SU-DHL-6 (cell line): ENCODE results near the gene MLXIPL.

Source experiments
- H2AFZ ChIP-seq: fragments of 200-600 bp; sonication (generic); 2 replicates; pipeline ENCODE4 v1.6.1; 2014; ENCODE audit warnings: low read depth, mild to moderate bottlenecking, moderate library complexity, mixed read lengths, antibody characterized with exemption, low read length; ENCODE audit not compliant: severe bottlenecking
- H3F3A ChIP-seq: fragments of 200-600 bp; shearing (Covaris generic); 2 replicates; pipeline ENCODE4 v1.6.0; 2016; ENCODE audit warnings: antibody characterized with exemption, mild to moderate bottlenecking; ENCODE audit not compliant: insufficient read depth
- H3K27ac ChIP-seq: fragments of 200-600 bp; sonication (generic); 2 replicates; pipeline ENCODE4 v1.5.1; 2016; ENCODE audit warnings: low read depth, mild to moderate bottlenecking, low read length, moderate library complexity, mixed read lengths
- H3K27me3 ChIP-seq: fragments of 200-600 bp; sonication (generic), shearing (Covaris generic); 2 replicates; pipeline ENCODE4 v1.6.0; 2014; ENCODE audit warnings: mild to moderate bottlenecking, low read length
- H3K36me3 ChIP-seq: fragments of 200-600 bp; sonication (generic); 2 replicates; pipeline ENCODE4 v1.6.1; 2014; ENCODE audit warnings: mild to moderate bottlenecking, low read length, mixed read lengths
- H3K4me2 ChIP-seq: fragments of 300-600, 200-600 bp; shearing (Covaris generic), sonication (generic); 2 replicates; pipeline ENCODE4 v1.6.0; 2014; ENCODE audit warnings: low read length, low read depth, mild to moderate bottlenecking; ENCODE audit not compliant: poor library complexity, severe bottlenecking
- H3K4me3 ChIP-seq: fragments of 200-600 bp; sonication (generic); 2 replicates; pipeline ENCODE4 v1.5.1; 2014; ENCODE audit warnings: antibody characterized with exemption, low read length, mild to moderate bottlenecking, mixed read lengths; ENCODE audit not compliant: insufficient read depth, poor library complexity, severe bottlenecking
- H3K79me2 ChIP-seq: fragments of 200-600 bp; sonication (generic); 2 replicates; pipeline ENCODE4 v1.6.1; 2014; ENCODE audit warnings: mild to moderate bottlenecking, low read length, moderate library complexity; ENCODE audit not compliant: insufficient read depth
- H3K9ac ChIP-seq: fragments of 200-600 bp; sonication (generic); 2 replicates; pipeline ENCODE4 v1.7.0; 2014; ENCODE audit warnings: mild to moderate bottlenecking, low read length
- H3K9me2 ChIP-seq: fragments of 200-600 bp; sonication (generic); replicated peaks from 2 replicates; pipeline ENCODE4 v1.6.1; 2014; ENCODE audit warnings: low read length; ENCODE audit not compliant: insufficient read depth
- H3K9me3 ChIP-seq: fragments of 200-600 bp; sonication (generic); 2 replicates; pipeline ENCODE4 v1.6.1; 2014; ENCODE audit warnings: low read length, mixed read lengths; ENCODE audit not compliant: insufficient read depth
- H4K20me1 ChIP-seq: fragments of 200-600 bp; sonication (generic); 2 replicates; pipeline ENCODE4 v1.6.1; 2014; ENCODE audit warnings: low read depth, mild to moderate bottlenecking, antibody characterized with exemption, low read length, moderate library complexity, mixed read lengths
- CTCF ChIP-seq: fragments of 200-600 bp; sonication (generic); IDR thresholded peaks from one replicate; pipeline ENCODE4 v1.5.1; 2017; ENCODE audit warnings: antibody characterized with exemption, mild to moderate bottlenecking, low read length, moderate library complexity; ENCODE audit not compliant: insufficient read depth, poor library complexity, severe bottlenecking
- EZH2phosphoT487 ChIP-seq: fragments of 200-600 bp; sonication (generic), shearing (Covaris generic); conservative IDR thresholded peaks from 2 replicates; pipeline ENCODE4 v1.6.1; 2018; ENCODE audit warnings: mild to moderate bottlenecking, antibody characterized with exemption, low read length, moderate library complexity, mixed read lengths

Gene MLXIPL

GRCh38 chr7:73602721-73603651 is 21.3 kb downstream of the MLXIPL start:
- Histone ChIP-seq H3K27me3 (no peaks in the 10 kb centered on the region), H3K36me3 (no peaks in the 10 kb centered on the region)

GRCh38 chr7:73599916-73600315 is 24.4 kb downstream of the MLXIPL start:
- TF ChIP-seq CTCF (no peak), EZH2phosphoT487 (no peak)
- H3K9me2 ChIP-seq: no peaks in the 10 kb centered on the region

More at GRCh38 chr7:73602721-73603651, 21.3 kb downstream of the MLXIPL start:
- no peak overlapping the region for H3K9ac ChIP-seq
- H4K20me1 ChIP-seq: no peaks in the 10 kb centered on the region
- H3F3A ChIP-seq: no peaks in the 10 kb centered on the region
- H2AFZ ChIP-seq: no peak overlapping the region
- H3K9me2 ChIP-seq: no peaks in the 10 kb centered on the region
- no peak overlapping the region for H3K27ac ChIP-seq
- no peaks in the 10 kb centered on the region for H3K79me2 ChIP-seq
- H3K9me3 ChIP-seq: no peaks in the 10 kb centered on the region
- no peak overlapping the region for H3K4me3 ChIP-seq
- H3K4me2 ChIP-seq: no peak overlapping the region
- TF ChIP-seq EZH2phosphoT487 (no peak), CTCF (no peak)

GRCh38 chr7:73599151-73599882 is 25.0 kb downstream of the MLXIPL start:
- H3K27me3 ChIP-seq: no peaks in the 10 kb centered on the region
- H3K79me2 ChIP-seq: no peaks in the 10 kb centered on the region
- H3K9ac ChIP-seq: no peak overlapping the region
- H3K27ac ChIP-seq: no peak overlapping the region
- H4K20me1 ChIP-seq: no peaks in the 10 kb centered on the region
- H3K4me3 ChIP-seq: no peak overlapping the region
- H3K9me3 ChIP-seq: no peaks in the 10 kb centered on the region
- TF ChIP-seq EZH2phosphoT487 (no peak), CTCF (no peak)
- no peak overlapping the region for H2AFZ ChIP-seq
- H3F3A ChIP-seq: no peaks in the 10 kb centered on the region
- no peaks in the 10 kb centered on the region for H3K9me2 ChIP-seq
- H3K4me2 ChIP-seq: no peak overlapping the region
- no peaks in the 10 kb centered on the region for H3K36me3 ChIP-seq

More at GRCh38 chr7:73599916-73600315, 24.4 kb downstream of the MLXIPL start:
- Histone ChIP-seq H3K4me3 (no peak overlapping the region), H2AFZ (no peak overlapping the region), H3K4me2 (no peak overlapping the region), H3K9me3 (no peaks in the 10 kb centered on the region), H3K27ac (no peak overlapping the region), H3K79me2 (no peaks in the 10 kb centered on the region), H3K36me3 (no peaks in the 10 kb centered on the region), H3K27me3 (no peaks in the 10 kb centered on the region), H3F3A (no peaks in the 10 kb centered on the region), H4K20me1 (no peaks in the 10 kb centered on the region), H3K9ac (no peak overlapping the region)
